ENCODE results near the gene PPM1G.

The PPM1G gene

GRCh38 chr2:27350106-27350693 lies 59.2 kb downstream of the PPM1G start:
- no peak for TF ChIP-seq CTCF (IDR thresholded peaks at IDR 0.05; ENCODE audit: insufficient read depth, low read length)
- H3K27ac ChIP-seq (replicated peaks) = no peak overlapping the region
- H3K4me3 ChIP-seq (replicated peaks; ENCODE audit: insufficient read depth, low read length) = no peak overlapping the region
- H3K27me3 ChIP-seq (ENCODE audit: insufficient read depth, poor library complexity, severe bottlenecking) = no peaks in the 10 kb centered on the region
- no peak for DNase-seq (ENCODE audit: low read depth in 1 of 2, low spot score in 1 of 2)

GRCh38 chr2:27347641-27348040 lies 61.8 kb downstream of the PPM1G start:
- Histone ChIP-seq H3K27me3 (ENCODE audit: insufficient read depth, poor library complexity, severe bottlenecking) (no peaks in the 10 kb centered on the region), H3K4me3 (replicated peaks; ENCODE audit: insufficient read depth, low read length) (no peak overlapping the region), H3K27ac (replicated peaks) (no peak overlapping the region)
- TF ChIP-seq CTCF (IDR thresholded peaks at IDR 0.05; ENCODE audit: insufficient read depth, low read length) = no peak
- no peak for TF ChIP-seq SPI1 (IDR thresholded peaks at IDR 0.05; ENCODE audit: borderline replicate concordance, low read depth)
- no peak for TF ChIP-seq REST (IDR thresholded peaks at IDR 0.05; ENCODE audit: insufficient replicate concordance, low read depth)
- no peak for TF ChIP-seq GABPA (IDR thresholded peaks at IDR 0.05; ENCODE audit: low read depth)
- no peak for TF ChIP-seq POLR2AphosphoS5 (IDR thresholded peaks at IDR 0.05; ENCODE audit: low read depth)
- no peak for DNase-seq (ENCODE audit: low read depth in 1 of 2, low spot score in 1 of 2)

- Histone ChIP-seq H3K27me3 (ENCODE audit: insufficient read depth, poor library complexity, severe bottlenecking) (no peaks in the 10 kb centered on the region), H3K4me3 (replicated peaks; ENCODE audit: insufficient read depth, low read length) (no peak overlapping the region), H3K27ac (replicated peaks) (no peak overlapping the region)
- TF ChIP-seq GABPA (IDR thresholded peaks at IDR 0.05; ENCODE audit: low read depth) (no peak), POLR2AphosphoS5 (IDR thresholded peaks at IDR 0.05; ENCODE audit: low read depth) (no peak), SPI1 (IDR thresholded peaks at IDR 0.05; ENCODE audit: borderline replicate concordance, low read depth) (no peak), REST (IDR thresholded peaks at IDR 0.05; ENCODE audit: insufficient replicate concordance, low read depth) (no peak), CTCF (IDR thresholded peaks at IDR 0.05; ENCODE audit: insufficient read depth, low read length) (no peak)
- DNase-seq (ENCODE audit: low read depth in 1 of 2, low spot score in 1 of 2) = no peak
Measured at GRCh38 chr2:27336173-27336572, 73.2 kb downstream of the PPM1G start.

GRCh38 chr2:27335311-27335710 lies 74.1 kb downstream of the PPM1G start:
- no peak overlapping the region for H3K27ac ChIP-seq (replicated peaks)
- DNase-seq (ENCODE audit: low read depth in 1 of 2, low spot score in 1 of 2) = no peak
- H3K27me3 ChIP-seq (ENCODE audit: insufficient read depth, poor library complexity, severe bottlenecking) = no peaks in the 10 kb centered on the region
- TF ChIP-seq POLR2AphosphoS5 (IDR thresholded peaks at IDR 0.05; ENCODE audit: low read depth) (no peak), SPI1 (IDR thresholded peaks at IDR 0.05; ENCODE audit: borderline replicate concordance, low read depth) (no peak), CTCF (IDR thresholded peaks at IDR 0.05; ENCODE audit: insufficient read depth, low read length) (no peak), GABPA (IDR thresholded peaks at IDR 0.05; ENCODE audit: low read depth) (no peak), REST (IDR thresholded peaks at IDR 0.05; ENCODE audit: insufficient replicate concordance, low read depth) (no peak)
- H3K4me3 ChIP-seq (replicated peaks; ENCODE audit: insufficient read depth, low read length) = no peak overlapping the region
